ENCODE measurements around the gene SYT12. TPM values are rescaled to one million over a fixed set of nuclear protein-coding genes. Genes with fewer than 3 reads are reported as not detected.

SYT12 gene
- total and polyA plus RNA-seq, 2 of the 13 experiments (the other 11 are each of a cell fraction or from before 2014, with no cell fraction given) = 0.01 to 0.02 TPM

GRCh38 chr11:67054836-67055523 is 32.0 kb downstream of the SYT12 start (continued):
- no peak for TF ChIP-seq ZNF589 (CRISPR knock-in tag; conservative IDR thresholded peaks at IDR 0.05)
- 0 out of 2 replicates have a peak, but pooled peaks have one; percentile 34 for TF ChIP-seq REL (CRISPR knock-in tag; conservative IDR thresholded peaks at IDR 0.05)
- TF ChIP-seq SAFB2 (CRISPR knock-in tag; IDR thresholded peaks at IDR 0.05; ENCODE audit: borderline replicate concordance, low read depth) = no peak
- TF ChIP-seq HNRNPUL1 (IDR thresholded peaks at IDR 0.05; ENCODE audit: low read depth, low read length) = no peak
- TF ChIP-seq ZNF510 (CRISPR knock-in tag; IDR thresholded peaks at IDR 0.05; ENCODE audit: low read depth) = no peak
- TF ChIP-seq ZNF629 (CRISPR knock-in tag; conservative IDR thresholded peaks at IDR 0.05) = peak; percentile 100
- no peak for TF ChIP-seq ZNF75D (CRISPR knock-in tag; IDR thresholded peaks at IDR 0.05; ENCODE audit: borderline replicate concordance)
- no peak for TF ChIP-seq ARHGAP35 (CRISPR knock-in tag; IDR thresholded peaks at IDR 0.05; ENCODE audit: borderline replicate concordance)
- TF ChIP-seq ZNF678 (CRISPR knock-in tag; IDR thresholded peaks at IDR 0.05) = no peak
- TF ChIP-seq ZNF691 (CRISPR knock-in tag; IDR thresholded peaks at IDR 0.05; ENCODE audit: borderline replicate concordance, low read depth) = no peak; the same call in 1 of the 2 replicates
- no peak for TF ChIP-seq ONECUT2 (CRISPR knock-in tag; IDR thresholded peaks at IDR 0.05)
- TF ChIP-seq ZSCAN22 (CRISPR knock-in tag; IDR thresholded peaks at IDR 0.05) = no peak
- no peak for TF ChIP-seq SP1 (IDR thresholded peaks at IDR 0.05)
- TF ChIP-seq SP1 (CRISPR knock-in tag; IDR thresholded peaks at IDR 0.05) = no peak
- TF ChIP-seq ZNF567 (CRISPR knock-in tag; IDR thresholded peaks at IDR 0.05; ENCODE audit: borderline replicate concordance) = no peak
- TF ChIP-seq ZNF33B (CRISPR knock-in tag; IDR thresholded peaks at IDR 0.05) = no peak
- no peak for TF ChIP-seq PREB (CRISPR knock-in tag; IDR thresholded peaks at IDR 0.05)
- TF ChIP-seq ZKSCAN8 (CRISPR knock-in tag; IDR thresholded peaks at IDR 0.05; ENCODE audit: borderline replicate concordance) = peak; percentile 24; the same call in 1 of the 2 replicates
- no peak for TF ChIP-seq ZNF597 (CRISPR knock-in tag; IDR thresholded peaks at IDR 0.05)
- no peak for TF ChIP-seq RELA (CRISPR knock-in tag; IDR thresholded peaks at IDR 0.05)
- peak; percentile 75 for TF ChIP-seq CEBPG (CRISPR knock-in tag; IDR thresholded peaks at IDR 0.05)
- no peak for TF ChIP-seq SRSF1 (optimal IDR thresholded peaks at IDR 0.05; ENCODE audit: low read depth, low read length)
- no peak for TF ChIP-seq ZNF451 (CRISPR knock-in tag; IDR thresholded peaks at IDR 0.05)
- no peak for TF ChIP-seq HNF1A (IDR thresholded peaks at IDR 0.05; ENCODE audit: low read depth)
- TF ChIP-seq HNF1A (CRISPR knock-in tag; IDR thresholded peaks at IDR 0.05; ENCODE audit: borderline replicate concordance) = no peak; the same call in 1 of the 2 replicates

Data from HepG2 (cell line).